Stimulated activated CD4-positive, alpha-beta T cell treated with anti-CD3 and anti-CD28 coated beads, Interleukin-12 subunit alpha, Interleukin-12 subunit beta, amount 100 ng/mL, for 24 hours (primary cell): ENCODE measurements around the gene PTPRT.

Source experiments
- DNase-seq, 2 experiments: peaks; one replicate each; pipeline ENCODE4 v3.0.0-alpha.2; 2020; ENCODE audit warnings: low read depth in 2 of 2

The PTPRT gene

DNA sequence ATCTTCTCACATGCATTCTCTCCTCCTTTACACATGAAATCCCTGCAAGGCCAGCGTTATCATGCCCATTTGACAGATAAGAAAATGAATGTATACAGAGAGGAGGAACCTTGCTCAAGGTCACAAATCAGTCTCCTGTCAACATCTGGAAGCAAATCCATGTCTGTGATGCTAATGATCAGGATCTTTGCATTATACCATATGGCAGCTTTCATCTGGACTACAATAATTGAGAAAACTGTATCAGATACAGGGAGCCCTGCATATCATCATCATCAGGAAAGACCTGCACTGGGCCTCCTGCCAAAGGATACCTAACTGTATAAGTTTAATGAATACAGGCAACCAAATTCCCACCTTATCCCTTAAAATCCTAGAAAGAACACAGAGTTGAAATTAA lies 213.7 kb downstream of the PTPRT start:
- no peak for DNase-seq

DNA sequence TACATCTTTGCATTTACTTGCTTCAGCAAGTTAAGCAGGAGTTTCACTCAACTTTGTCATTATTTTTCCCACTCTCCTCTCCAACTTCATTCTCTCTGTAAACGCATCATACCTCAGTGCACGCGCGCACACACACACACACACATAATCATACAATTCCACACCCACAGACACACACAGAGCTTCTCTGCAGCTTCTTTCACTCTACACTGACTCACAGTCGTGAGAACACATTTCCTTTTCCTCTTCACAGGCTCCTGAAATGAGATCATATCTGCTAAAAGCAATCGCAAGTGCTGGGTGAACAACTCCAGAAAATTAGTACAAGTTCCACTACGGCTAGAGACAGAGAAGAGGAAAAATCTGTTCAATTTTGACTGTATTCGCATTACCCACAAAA lies 215.4 kb downstream of the PTPRT start:
- no peak for DNase-seq

DNA sequence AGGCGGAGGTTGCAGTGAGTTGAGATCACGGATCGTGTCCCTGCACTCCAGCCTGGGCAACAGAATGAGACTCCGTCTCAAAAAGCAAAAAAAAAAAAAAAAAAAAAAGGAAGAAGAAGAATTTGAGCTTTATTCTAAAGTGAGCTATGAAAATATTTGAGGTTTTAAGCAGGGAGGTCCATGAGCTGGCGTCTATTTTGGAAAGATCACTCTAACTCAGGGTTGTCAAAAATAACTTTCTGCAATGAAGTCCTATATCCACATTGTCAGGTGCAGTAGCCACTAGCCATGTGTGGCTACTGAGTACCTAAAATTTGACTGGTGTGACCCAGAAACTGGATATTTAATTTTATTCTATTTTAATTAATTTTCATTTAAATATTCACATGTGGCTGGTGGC lies 217.1 kb downstream of the PTPRT start:
- no peak for DNase-seq

DNA sequence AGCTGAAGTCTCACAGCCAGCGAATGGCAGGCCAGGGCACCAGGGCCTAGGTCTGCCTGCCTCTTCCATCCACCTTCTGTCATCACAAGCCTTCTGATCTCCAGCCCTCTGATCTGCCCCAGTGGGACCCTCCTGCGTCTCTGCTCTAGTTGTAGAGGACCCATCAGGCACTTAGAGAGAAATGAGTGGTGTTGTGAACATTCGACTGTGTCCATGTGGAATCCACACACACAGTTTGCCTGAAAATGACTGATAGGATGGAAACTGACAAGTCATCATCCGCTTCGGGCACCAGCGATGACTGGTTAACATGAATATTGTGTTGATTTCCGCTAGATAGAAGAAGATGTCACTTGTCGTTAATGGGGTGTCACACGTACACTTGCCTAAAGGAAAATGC lies 221.0 kb downstream of the PTPRT start:
- DNase-seq = no peak

DNA sequence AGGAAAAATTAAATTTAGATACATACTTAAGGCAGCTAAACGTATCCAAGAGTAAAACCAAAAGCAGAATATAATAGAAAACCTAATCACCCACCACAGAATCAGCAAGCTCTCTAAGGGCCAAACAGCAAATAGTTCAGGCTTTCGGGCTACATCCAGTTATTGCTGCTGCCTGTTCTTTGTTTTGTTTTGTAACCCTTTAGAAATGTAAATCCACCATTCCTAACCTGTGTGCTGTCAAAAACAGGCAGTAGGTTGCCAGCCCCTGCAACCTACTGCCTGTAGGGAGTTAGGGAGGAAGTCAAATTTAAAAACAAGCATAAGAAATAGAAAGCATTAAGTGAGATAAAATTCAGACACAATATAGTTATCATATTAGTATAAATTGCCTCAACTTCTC lies 225.9 kb downstream of the PTPRT start:
- no peak for DNase-seq

DNA sequence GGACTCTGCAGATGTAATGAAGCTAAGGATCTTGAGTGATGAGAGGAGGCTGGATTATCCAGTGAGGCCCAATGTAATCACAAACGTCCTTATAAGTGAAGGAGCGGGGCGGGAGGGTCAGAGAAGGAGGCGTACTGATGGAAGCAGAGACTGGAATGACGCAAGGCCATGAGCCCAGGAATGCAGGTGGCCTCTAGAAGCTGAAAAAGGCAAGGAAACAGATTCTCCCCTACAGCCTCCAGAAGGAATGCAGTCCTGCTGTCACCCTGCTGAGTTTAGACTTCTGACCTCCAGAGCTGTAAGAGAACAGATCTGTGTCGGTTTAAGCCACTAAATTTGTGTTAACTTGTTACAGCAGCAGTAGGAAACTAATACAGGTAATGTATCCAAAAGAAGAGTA lies 227.9 kb downstream of the PTPRT start:
- no peak for DNase-seq

DNA sequence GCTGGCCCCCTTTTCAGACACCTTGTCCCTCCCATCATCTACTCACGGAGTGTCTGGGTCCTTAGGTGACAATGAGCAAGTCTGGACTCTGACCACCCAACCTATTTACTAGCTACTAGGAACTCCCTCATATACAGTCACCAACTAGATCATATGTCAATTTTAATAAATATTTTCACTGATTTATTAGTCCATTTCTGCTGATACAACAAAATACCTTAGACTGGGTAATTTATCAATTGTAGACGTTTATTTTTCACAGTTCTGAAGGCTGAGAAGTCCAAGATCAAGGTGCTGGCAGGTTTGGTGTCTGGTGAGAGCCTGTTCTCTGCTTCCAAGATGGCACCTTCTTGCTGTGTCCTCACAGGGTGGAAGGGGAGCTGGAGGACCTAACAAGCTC lies 229.7 kb downstream of the PTPRT start:
- DNase-seq = no peak

DNA sequence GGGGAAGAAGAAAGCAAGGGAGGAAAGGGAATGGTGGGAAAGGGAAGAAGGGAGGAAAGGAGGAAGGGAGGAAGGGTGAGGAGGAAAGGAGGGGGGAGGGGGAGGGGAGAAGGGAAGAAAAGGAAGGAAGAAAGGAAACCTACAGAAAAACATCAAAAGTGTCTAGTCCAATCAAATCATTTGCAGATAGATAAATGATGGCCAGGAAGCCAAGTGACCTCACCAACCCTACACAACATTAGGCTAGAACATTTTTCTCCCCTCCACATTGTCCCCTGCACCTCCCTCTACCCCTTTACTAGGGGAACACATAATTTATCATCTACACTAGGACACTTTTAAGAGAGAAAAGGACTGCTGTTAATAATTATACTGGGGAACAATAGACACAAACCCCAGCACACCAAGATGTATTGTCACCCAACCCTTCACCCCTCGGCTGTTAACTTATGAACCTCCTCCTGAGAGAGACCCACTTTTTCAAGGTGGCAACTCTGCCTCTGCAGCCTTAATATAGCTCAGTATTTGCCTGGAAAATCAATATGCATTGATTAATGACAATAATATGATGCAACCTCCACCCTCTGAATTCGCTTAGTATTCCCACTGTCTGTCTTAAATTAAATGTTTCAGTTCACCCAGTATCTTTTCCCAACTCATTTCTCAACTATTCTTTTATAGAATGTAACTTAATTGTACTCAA lies 231.2 kb downstream of the PTPRT start:
- DNase-seq = no peak

DNA sequence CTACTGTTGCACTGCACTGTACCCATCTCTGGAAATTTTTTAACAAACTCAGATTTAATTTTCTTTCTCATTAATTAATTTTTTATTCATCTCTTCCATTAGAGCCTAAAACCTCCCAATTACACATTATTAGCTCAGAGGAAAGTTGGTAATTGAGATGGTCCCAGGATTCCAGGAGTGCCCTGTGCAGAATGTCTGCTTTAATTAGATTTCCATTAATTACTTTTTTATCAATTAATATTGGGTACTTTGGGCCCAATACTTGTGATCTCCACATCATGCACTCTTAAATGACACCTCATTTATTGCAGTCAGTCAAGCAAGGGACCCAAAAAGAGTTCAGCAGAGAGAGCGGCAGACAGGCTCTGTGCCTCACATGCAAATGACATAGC lies 232.0 kb downstream of the PTPRT start:
- DNase-seq = no peak

DNA sequence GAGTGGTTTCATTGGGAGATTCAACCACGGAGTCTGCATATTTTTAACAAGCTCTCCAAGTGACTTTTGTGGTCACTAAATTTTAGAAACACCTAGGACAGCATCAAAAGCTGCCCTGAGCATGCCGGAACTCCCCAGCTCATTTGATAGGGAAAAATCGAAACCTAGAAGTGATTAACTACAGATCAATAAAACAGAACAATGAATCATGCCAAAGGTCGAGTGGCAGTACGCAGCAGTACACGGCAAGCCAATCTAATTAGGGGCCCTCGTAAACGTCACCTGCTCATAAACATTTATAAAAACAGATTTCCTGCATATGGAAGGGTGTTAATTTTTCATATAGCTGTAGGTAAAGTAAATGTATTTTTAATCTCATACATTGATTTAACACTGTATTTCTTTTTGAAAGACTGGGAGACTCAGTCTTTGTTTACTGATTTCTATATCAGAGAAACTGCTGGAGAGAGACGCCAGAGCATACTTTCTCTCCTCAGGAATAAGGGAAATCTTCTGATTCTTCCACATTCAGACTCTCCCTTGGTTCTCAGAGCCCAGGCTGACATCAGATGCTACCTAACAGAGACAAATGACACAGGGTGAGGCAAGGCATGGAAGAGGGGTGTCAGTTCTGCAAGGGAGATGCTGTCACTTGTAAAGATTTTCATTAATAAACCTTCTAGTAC lies 232.5 kb downstream of the PTPRT start:
- no peak for DNase-seq

DNA sequence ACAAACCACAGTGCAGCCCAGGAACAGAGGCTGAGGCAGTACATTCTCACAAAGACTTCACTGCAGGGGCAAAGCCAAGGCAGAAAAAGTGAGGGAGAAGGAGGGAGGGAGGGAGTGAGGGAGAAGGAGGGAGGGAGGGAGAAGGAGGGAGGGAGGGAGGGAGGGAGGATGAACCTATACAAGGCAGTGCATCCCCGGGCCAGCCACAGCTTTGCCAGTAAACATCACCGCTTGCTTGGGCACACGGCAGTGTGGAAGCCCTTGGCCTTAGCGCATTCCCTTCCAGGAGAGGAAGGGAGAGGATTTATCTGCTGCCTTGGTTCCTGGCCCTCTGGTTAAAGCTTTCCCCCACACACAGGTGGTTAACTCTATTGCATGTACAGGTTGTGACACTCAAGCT lies 234.0 kb downstream of the PTPRT start:
- DNase-seq = no peak

DNA sequence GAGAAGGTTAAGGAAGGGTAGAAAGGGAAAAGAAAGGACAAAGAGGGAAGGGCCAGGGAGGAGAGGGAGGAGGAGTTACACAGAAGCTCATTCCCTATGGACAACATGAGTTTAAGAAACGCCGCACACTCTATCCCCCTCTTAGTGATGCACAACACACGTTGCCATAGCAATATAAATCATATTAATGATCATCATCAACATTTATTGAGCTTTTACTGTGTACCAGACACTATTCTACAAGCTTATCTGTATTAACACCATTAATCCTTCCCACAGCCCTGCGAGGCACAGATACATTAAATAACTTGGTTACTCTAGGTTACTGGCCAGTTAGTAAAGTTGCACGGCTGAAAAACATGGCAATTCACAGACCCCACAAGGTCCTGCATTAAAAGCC lies 234.8 kb downstream of the PTPRT start:
- DNase-seq = no peak

DNA sequence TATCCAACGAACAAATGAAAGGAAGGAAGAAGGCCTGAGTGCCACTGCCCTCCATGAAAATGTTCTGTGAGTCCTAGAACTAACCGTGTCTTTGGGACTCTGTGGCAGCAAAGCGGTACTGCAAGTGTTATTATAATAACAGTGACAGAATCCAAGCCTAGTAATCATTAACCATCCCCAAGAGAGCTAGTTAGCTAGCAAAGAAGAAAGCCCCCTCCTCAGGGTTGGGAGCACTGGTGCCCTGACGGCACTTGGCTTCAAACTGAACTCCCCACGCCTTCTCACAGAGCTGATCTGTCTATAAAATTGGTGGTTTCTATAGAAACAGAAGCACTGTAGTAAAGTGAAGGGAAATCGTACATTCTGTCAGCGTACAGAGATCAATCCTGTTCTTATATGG lies 239.8 kb downstream of the PTPRT start:
- DNase-seq = no peak

DNA sequence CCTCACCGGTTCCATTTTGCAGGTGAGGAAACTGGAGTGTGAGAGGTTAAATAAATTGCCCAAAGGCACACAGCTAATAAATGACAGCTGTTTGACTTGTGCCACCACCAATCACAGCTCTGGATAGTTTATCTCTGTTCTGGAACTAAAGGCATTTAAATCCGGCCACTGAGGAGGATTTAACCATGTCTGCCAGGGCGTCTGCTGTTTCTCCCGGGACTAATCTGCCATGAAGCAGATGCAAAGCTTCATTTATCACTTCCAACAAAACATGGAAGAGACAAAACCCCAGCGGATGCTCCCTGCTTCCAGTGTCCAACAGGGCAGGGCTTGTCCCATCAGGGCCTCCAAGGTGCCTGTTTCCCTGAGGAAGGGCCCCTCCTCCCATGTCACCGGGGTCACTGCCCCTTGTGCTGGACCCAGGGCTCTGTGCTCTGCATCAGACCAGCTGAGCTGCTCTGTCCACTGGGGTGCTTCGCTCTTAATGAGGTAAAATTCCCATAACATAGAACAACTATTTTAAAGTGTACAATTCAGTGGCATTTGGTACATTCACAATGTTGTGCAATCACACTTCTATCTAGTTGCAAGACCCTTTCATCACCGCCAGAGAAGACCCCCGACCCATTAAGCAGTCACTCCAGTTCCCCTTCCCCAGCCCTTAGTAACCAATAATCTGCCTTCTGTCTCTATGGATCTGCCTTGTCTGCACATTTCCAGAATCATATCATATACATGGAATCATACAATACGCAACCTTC lies 244.3 kb downstream of the PTPRT start:
- DNase-seq = no peak

DNA sequence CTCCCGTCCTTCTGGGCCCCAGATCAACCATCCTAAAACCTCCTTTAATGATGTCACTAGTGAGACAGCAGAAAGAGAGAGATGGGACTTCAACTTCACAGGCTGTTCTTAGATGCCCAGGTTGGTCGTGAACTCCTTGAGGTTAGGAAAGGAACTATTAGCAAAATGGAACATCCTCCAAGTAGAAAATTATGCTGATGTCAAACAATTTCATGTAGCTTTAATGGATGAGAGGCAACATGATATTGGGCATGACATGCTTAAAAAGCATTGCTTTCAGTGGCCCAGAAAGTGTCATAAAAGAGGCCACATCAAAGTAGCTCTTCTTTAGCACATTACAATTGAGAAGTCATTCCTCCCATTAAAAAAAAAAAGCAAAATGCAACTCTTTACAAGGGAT lies 248.1 kb downstream of the PTPRT start:
- DNase-seq = no peak

DNA sequence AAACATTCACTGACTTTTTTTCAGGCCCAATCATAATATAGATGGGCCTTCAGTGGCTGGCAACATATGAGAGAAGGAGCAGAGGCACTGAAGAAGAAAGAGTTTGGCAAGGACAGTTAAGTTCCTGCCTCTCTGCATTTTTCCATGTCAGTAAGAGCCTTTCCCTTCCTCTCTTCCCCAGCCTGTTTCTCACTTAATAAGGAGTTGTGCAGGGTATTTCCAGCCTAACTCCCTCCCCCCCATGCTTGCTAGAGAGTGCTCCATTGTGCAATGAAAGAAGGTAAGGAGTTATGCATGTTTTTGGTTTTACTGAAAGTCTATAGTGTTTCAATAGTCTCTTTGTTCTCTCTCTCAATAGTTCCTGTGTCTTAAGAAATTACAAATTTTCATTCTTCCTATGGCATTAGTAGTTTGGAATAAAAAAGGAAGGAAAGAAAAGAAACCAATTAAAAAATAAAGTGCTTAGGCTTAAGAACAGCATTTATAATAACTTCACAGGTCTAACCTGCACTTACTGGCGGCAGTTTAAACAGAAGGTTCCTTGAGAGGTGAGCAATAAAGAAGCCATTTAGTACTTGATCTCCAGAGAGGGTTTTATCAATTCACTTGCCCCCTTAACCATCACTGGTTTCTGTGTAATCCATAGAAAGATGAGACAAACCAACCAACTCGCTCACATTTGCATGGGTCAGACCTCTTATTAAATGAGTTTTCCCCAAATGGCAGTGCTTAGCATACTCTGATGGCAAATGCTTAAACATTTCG lies 251.1 kb downstream of the PTPRT start:
- DNase-seq = no peak

DNA sequence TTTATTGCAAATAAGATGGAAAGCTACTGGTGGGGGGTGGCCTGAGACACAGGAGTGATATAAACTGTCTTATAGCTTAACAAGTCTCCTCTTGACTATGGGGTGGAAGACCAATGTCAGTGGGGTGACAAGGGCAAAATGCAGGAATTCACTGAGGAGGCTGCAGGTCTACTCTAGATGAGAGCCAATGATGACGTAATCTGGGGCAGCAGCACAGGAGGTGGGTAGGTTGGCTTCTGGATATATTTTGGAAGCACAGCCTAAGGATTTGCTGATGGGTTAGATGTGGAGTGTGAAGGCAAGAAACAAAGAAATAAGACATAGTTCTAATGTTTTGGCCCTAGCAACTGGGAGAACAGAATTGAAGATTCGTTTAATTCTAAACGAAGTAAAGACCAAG lies 253.2 kb downstream of the PTPRT start:
- no peak for DNase-seq

DNA sequence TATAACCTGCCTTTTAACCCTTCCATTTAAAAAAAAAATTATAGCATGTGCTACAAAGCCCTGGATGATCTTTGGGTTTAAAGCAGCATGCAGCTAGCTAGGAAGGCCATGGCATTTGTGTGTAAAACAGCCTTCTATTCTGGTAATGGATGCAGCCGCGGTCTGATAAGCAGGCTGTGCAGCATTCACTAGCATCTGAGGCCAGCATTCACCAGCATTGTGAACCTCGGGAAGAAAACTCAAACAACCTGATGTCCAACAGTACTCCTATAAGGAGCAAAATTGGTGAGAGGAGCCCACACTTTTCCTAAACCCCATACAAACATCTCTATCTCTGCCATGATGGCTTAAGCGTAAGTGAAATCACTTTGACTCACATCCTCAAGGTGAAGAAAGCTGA lies 265.5 kb downstream of the PTPRT start:
- DNase-seq = no peak

DNA sequence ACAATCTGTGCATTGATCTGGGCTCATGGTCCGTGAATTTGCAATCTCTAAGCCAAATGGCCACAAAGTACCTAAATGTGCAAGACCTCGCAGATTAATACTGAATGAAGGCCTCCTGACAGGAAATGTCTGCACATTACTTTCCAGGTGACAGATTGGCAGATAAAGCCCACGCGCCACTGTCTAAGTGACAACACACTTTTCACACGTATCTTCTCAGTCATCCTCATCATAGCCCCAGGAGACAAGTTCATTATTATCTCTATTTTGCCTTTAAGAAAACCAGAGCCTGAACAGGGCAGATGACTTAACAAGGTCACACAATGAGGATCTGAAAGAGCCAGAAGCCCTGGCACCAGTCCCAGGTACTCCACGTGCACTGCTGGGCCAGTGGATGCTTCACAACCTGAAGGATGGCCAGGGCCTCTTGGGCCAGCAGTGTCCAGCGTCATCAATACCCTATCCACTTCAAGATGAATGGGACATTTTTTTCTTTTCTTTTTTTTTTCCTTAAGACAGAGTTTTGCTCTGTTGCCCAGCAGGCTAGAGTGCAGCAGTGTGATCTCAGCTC lies 266.3 kb downstream of the PTPRT start:
- DNase-seq = no peak

DNA sequence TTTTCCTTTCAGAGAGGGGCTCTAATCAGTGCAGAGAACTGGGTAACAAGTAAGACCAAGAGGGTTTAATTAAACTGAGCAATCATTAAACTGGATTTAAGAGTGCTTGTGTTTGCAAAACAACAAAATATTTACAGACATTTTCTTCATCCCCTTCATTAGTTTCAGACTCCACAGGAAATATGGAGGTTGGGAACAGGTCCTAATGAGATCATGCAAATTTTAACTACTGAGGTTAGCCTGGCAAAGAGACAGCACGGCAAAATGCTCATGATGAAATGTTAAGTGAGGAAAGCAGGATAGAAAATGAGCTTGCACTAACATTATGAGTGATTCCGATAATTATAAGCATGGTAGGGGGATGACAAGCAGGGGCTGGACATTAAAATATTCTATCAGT lies 268.9 kb downstream of the PTPRT start:
- no peak for DNase-seq

DNA sequence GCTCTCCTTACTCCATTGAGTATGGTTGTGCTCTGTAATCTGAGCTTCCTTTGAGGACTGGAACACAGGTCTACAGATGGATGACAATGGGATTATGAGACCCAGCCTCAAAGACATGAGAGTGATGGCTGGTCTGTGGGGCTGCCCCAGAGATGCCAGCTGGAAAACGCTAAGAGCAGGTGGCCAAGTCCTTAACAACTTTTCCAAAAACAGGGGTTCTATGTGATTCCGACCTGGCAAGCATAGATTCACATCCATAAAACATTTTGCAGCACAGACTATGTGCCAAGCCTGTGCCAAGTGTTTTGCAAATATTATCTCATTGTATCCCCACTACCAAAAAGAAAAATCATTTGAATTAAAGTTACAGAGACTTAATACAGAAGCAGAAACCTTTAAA lies 270.4 kb downstream of the PTPRT start:
- DNase-seq = no peak

DNA sequence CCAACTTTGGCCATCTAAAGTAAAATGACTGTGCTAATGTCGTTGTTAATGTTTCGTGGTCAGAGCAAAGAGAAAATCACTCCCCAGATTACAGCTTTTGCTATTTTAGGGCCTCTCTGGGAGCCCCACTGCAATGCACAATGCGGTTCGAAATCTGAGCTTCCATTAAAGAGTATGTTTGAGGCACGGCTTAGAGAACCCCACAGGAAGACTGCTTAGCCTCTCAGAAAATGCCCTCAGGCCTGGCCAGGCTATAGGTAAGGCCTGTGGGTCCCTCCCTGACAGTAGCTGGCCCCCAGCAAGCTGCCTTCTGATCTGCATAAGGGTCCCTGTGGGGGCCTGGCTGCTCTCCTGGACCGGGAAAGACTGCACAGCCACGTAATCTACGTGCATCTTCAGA lies 274.6 kb downstream of the PTPRT start:
- DNase-seq = no peak
